Neural crest cell (in vitro differentiated cells): ENCODE measurements around the gene NKPD1. TPM values are rescaled to one million over a fixed set of nuclear protein-coding genes. Genes with fewer than 3 reads are reported as not detected.

ENCODE experiments used
- DNase-seq: peaks from one replicate; pipeline ENCODE4 v3.0.0; 2021; ENCODE audit warnings: low read depth, mixed read lengths, low spot score
- H3K27ac Mint-ChIP-seq: one replicate; pipeline ENCODE4 v1.8.0; 2021; ENCODE audit warnings: mild to moderate bottlenecking, mixed read lengths; ENCODE audit not compliant: unreplicated experiment
- H3K27me3 Mint-ChIP-seq: 2 replicates; pipeline ENCODE4 v1.8.0; 2021; ENCODE audit warnings: low read depth, mild to moderate bottlenecking, mixed read lengths
- H3K36me3 Mint-ChIP-seq: 2 replicates; pipeline ENCODE4 v1.8.0; 2021; ENCODE audit warnings: low read depth, mild to moderate bottlenecking, mixed read lengths
- H3K4me1 Mint-ChIP-seq: 2 replicates; pipeline ENCODE4 v1.8.0; 2021; ENCODE audit warnings: mixed read lengths
- H3K4me3 Mint-ChIP-seq: one replicate; pipeline ENCODE4 v1.8.0; 2021; ENCODE audit warnings: mild to moderate bottlenecking, mixed read lengths
- H3K9me3 Mint-ChIP-seq: 2 replicates; pipeline ENCODE4 v1.8.0; 2021; ENCODE audit warnings: mixed read lengths
- total RNA-seq: library from RNA; stranded (reverse); gene quantifications from 2 replicates; pipeline ENCODE4 v1.2.1, GENCODE V29; 2021
- TF ChIP-seq, protein P1 (sequence below): fragments of 200-600 bp; sonication (generic); conservative IDR thresholded peaks from 2 replicates; pipeline ENCODE4 v1.5.0; 2021; ENCODE audit warnings: antibody characterized with exemption, mild to moderate bottlenecking

NKPD1 gene
- total RNA-seq, 1 donor from 2014 or later = 0.16 TPM

DNA sequence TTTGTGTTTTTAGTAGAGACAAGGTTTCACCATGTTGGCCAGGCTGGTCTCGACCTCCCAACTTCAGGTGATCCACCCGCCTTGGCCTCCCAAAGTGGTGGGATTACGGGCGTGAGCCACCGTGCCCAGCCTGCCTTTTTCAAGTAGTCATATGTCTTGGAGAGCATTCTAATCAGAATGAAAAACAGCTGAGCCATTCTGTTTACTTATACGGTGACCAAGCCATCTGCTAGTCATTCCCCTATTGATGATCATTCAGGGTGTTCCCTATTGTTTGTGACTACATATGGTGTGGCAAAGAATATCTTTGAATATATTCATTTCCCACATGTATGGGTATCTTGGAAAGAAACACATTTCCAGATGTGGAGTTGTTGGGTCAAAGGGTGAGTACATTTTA lies 35.0 kb upstream of the NKPD1 start:
- Mint-ChIP-seq H3K36me3 (no peaks in the 10 kb centered on the region), H3K27ac (no peak overlapping the region), H3K4me1 (peaks cover 11% of the 10 kb centered on the region), H3K27me3 (peaks cover 30% of the 10 kb centered on the region), H3K9me3 (no peaks in the 10 kb centered on the region), H3K4me3 (no peak overlapping the region)
- TF ChIP-seq, protein P1, sequence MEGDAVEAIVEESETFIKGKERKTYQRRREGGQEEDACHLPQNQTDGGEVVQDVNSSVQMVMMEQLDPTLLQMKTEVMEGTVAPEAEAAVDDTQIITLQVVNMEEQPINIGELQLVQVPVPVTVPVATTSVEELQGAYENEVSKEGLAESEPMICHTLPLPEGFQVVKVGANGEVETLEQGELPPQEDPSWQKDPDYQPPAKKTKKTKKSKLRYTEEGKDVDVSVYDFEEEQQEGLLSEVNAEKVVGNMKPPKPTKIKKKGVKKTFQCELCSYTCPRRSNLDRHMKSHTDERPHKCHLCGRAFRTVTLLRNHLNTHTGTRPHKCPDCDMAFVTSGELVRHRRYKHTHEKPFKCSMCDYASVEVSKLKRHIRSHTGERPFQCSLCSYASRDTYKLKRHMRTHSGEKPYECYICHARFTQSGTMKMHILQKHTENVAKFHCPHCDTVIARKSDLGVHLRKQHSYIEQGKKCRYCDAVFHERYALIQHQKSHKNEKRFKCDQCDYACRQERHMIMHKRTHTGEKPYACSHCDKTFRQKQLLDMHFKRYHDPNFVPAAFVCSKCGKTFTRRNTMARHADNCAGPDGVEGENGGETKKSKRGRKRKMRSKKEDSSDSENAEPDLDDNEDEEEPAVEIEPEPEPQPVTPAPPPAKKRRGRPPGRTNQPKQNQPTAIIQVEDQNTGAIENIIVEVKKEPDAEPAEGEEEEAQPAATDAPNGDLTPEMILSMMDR = no peak
- DNase-seq = no peak

DNA sequence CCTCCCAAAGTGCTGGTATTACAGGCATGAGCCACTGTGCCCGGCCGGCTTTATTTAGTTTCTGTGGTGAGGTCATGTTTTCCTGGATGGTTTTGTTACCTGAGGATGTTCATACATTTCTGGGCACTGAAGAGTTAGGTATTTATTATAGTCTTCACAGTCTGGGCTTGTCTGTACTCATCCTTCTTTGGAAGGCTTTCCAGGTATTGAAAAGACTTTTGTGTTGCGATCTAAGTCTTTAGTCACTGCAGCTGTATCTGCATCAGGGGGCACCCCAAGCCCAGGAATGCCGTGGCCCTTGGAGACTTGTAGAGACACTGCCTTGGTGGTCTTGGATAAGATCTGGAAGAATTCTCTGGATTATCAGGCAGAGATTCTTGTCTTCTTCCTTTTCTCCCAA lies 30.6 kb upstream of the NKPD1 start:
- no peak for DNase-seq
- H3K27ac Mint-ChIP-seq = no peak overlapping the region
- no peaks in the 10 kb centered on the region for H3K36me3 Mint-ChIP-seq
- H3K27me3 Mint-ChIP-seq = peaks cover 8% of the 10 kb centered on the region
- TF ChIP-seq, protein P1 = no peak
- H3K9me3 Mint-ChIP-seq = no peaks in the 10 kb centered on the region
- peaks cover 5% of the 10 kb centered on the region for H3K4me1 Mint-ChIP-seq
- no peak overlapping the region for H3K4me3 Mint-ChIP-seq

DNA sequence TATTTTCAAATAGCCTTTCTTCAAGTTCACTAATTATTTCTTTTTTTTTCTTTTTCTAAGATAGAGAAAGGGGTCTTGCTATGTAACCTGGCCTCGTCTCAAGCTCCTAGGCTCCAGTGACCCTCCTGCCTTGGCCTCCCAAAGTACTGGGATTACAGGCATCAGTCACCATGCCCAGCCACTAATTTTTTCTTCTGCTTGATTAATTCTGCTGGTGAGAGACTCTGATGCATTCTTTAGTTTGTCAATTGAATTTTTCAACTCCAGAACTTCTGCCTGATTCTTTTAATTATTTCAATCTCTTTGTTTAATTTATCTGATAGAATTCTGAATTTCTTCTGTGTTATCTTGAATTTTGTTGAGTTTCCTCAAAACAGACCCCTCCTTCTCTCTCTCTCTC lies 29.2 kb upstream of the NKPD1 start:
- Mint-ChIP-seq H3K36me3 (no peaks in the 10 kb centered on the region), H3K27ac (no peak overlapping the region)

DNA sequence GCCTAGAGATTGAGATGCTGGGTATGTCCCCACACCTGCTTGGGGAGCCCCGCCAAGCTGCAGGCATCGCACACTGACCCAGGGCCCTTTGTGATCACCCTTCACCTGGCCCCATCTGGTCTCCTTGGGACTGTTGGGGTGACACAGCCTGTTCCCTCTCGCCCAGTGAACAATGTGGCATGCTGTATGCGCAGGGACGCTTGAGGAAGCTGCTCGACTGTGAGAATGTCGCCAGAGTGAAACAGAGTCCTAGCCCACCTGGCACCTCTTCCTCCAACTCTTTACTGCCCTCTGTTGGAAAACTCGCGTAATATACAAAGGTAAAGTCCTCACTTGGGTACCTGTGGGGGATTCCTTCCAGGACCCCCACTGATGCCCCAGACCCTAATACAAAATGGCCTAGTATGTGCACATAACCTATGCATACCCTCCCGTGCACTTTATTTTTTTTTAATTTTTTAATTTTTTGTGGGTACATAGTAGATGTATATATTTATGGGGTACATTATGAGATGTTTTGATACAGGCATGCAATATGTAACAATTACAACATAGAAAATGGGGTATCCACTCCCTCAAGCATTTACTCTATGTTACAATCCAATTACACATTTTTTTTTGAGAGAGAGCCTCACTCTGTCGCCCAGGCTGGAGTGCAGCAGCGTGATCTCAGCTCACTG lies 26.8 kb upstream of the NKPD1 start:
- Mint-ChIP-seq H3K9me3 (no peaks in the 10 kb centered on the region), H3K4me3 (no peak overlapping the region), H3K27me3 (peaks cover 2% of the 10 kb centered on the region), H3K36me3 (no peaks in the 10 kb centered on the region), H3K27ac (no peak overlapping the region), H3K4me1 (peaks cover 4% of the 10 kb centered on the region)
- DNase-seq = no peak
- TF ChIP-seq, protein P1 = peak; percentile 71

More for the DNA sequence above, 29.2 kb upstream of the NKPD1 start:
- TF ChIP-seq, protein P1 = no peak
- DNase-seq = no peak
- no peaks in the 10 kb centered on the region for H3K9me3 Mint-ChIP-seq
- peaks cover 5% of the 10 kb centered on the region for H3K4me1 Mint-ChIP-seq
- H3K4me3 Mint-ChIP-seq = no peak overlapping the region
- H3K27me3 Mint-ChIP-seq = peaks cover 4% of the 10 kb centered on the region

DNA sequence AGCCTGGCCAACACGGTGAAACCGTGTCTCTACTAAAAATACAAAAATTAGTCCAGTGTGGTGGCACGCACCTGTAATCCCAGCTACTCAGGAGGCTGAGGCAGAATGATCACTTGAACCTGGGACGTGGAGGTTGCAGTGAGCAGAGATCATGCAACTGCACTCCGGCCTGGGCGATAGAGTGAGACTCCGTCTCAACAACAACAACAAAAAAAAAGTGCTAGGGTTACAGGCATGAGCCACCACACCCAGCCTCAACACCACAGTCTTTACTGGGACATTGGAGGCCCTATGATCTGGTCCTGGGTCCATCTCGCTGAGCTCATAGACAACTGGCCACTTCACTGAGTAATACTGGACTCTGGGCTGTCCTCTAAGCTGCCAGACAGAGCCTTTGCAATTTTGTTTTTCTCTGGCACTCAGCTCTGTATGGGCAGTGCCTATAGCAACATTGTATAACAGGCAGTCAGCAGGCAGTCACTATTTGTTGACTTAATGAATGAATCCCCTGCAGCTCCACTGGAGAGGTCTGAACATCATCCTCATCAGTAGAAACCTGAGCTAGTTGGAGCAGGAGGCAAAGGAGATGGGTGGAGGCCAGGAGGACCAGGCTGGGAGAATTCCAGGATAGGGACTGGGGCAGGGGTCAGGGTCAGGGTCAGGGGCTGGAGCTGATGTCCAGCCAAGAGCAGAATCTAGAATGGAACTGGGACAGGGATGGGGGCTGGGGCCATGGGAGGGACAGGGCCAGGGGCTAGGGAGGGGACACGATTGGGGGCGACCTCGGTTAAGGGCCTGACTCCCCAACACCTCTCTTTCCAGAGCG lies 25.9 kb upstream of the NKPD1 start:
- H3K36me3 Mint-ChIP-seq = no peaks in the 10 kb centered on the region
- peaks cover 2% of the 10 kb centered on the region for H3K27me3 Mint-ChIP-seq
- no peak for DNase-seq
- H3K4me3 Mint-ChIP-seq = peak overlapping the region; percentile 20
- TF ChIP-seq, protein P1 = no peak
- no peak overlapping the region for H3K27ac Mint-ChIP-seq
- H3K4me1 Mint-ChIP-seq = no peaks in the 10 kb centered on the region
- H3K9me3 Mint-ChIP-seq = no peaks in the 10 kb centered on the region
